ENCODE data around the gene TRIO. TPM values are rescaled to one million over a fixed set of nuclear protein-coding genes. Genes with fewer than 3 reads are reported as not detected.

The TRIO gene
- total RNA-seq, 1 experiment from 2014 or later: 211 TPM

- ChIA-PET POLR2A (ENCODE audit: unreplicated experiment) (no interaction called here), CTCF (no interaction called here)
- Histone ChIP-seq H3K9ac (ENCODE audit: low read length) (no peak overlapping the region), H3K36me3 (ENCODE audit: low read depth, low read length) (peaks cover 83% of the 10 kb centered on the region), H3K4me1 (ENCODE audit: insufficient read depth, low read length) (peaks cover 2% of the 10 kb centered on the region; the same call in 1 of the 2 replicates), H3K9me3 (ENCODE audit: low read length) (no peaks in the 10 kb centered on the region), H3K4me2 (ENCODE audit: low read length) (no peak overlapping the region), H3K4me3 (ENCODE audit: low read length) (no peak overlapping the region), H3K79me2 (ENCODE audit: low read length) (no peaks in the 10 kb centered on the region), H3K9me2 (replicated peaks; ENCODE audit: low read length) (no peaks in the 10 kb centered on the region), H3F3A (ENCODE audit: low read length, unreplicated experiment) (no peaks in the 10 kb centered on the region), H3K27me3 (ENCODE audit: low read length) (no peaks in the 10 kb centered on the region), H4K20me1 (ENCODE audit: low read length) (no peaks in the 10 kb centered on the region), H3K27ac (ENCODE audit: low read length) (no peak overlapping the region), H2AFZ (ENCODE audit: low read length) (no peak overlapping the region)
- DNase-seq: no peak
- TF ChIP-seq CTCF (conservative IDR thresholded peaks at IDR 0.05; ENCODE audit: low read depth, low read length): no peak
- no peak for TF ChIP-seq EZH2 (IDR thresholded peaks at IDR 0.05; ENCODE audit: low read length, unreplicated experiment)
- no peak for TF ChIP-seq EZH2phosphoT487 (IDR thresholded peaks at IDR 0.05; ENCODE audit: borderline replicate concordance, low read length)
- no peak for ATAC-seq
- intact Hi-C loops (cut with micrococcal nuclease): no loop called here
- no TSS peak for BruUV-seq (replicated peaks)
These were observed 352.2 kb downstream of the TRIO start for GRCh38 chr5:14495301-14495700.

GRCh38 chr5:14497311-14497710, 354.2 kb downstream of the TRIO start:
- no TSS peak for BruUV-seq (replicated peaks)
- Histone ChIP-seq H3K27ac (ENCODE audit: low read length) (no peak overlapping the region), H3F3A (ENCODE audit: low read length, unreplicated experiment) (no peaks in the 10 kb centered on the region), H3K9me3 (ENCODE audit: low read length) (no peaks in the 10 kb centered on the region), H3K9ac (ENCODE audit: low read length) (no peak overlapping the region), H3K36me3 (ENCODE audit: low read depth, low read length) (peaks cover 73% of the 10 kb centered on the region), H2AFZ (ENCODE audit: low read length) (no peak overlapping the region), H3K4me2 (ENCODE audit: low read length) (no peak overlapping the region), H3K9me2 (replicated peaks; ENCODE audit: low read length) (no peaks in the 10 kb centered on the region), H3K4me3 (ENCODE audit: low read length) (no peak overlapping the region), H3K27me3 (ENCODE audit: low read length) (no peaks in the 10 kb centered on the region), H3K4me1 (ENCODE audit: insufficient read depth, low read length) (no peaks in the 10 kb centered on the region), H4K20me1 (ENCODE audit: low read length) (no peaks in the 10 kb centered on the region), H3K79me2 (ENCODE audit: low read length) (no peaks in the 10 kb centered on the region)
- ChIA-PET POLR2A (ENCODE audit: unreplicated experiment) (no interaction called here), CTCF (no interaction called here)
- DNase-seq: no peak
- TF ChIP-seq EZH2 (IDR thresholded peaks at IDR 0.05; ENCODE audit: low read length, unreplicated experiment): no peak
- no peak for TF ChIP-seq CTCF (conservative IDR thresholded peaks at IDR 0.05; ENCODE audit: low read depth, low read length)
- no peak for TF ChIP-seq EZH2phosphoT487 (IDR thresholded peaks at IDR 0.05; ENCODE audit: borderline replicate concordance, low read length)
- no peak for ATAC-seq
- intact Hi-C loops (cut with micrococcal nuclease): no loop called here

GRCh38 chr5:14501353-14502293, 358.5 kb downstream of the TRIO start:
- Histone ChIP-seq H3K27me3 (ENCODE audit: low read length) (no peaks in the 10 kb centered on the region), H3K4me3 (ENCODE audit: low read length) (no peak overlapping the region), H3K4me2 (ENCODE audit: low read length) (no peak overlapping the region), H3K79me2 (ENCODE audit: low read length) (no peaks in the 10 kb centered on the region), H4K20me1 (ENCODE audit: low read length) (no peaks in the 10 kb centered on the region), H3K36me3 (ENCODE audit: low read depth, low read length) (peaks cover 80% of the 10 kb centered on the region), H2AFZ (ENCODE audit: low read length) (no peak overlapping the region), H3K9me2 (replicated peaks; ENCODE audit: low read length) (no peaks in the 10 kb centered on the region), H3K27ac (ENCODE audit: low read length) (peak overlapping the region; percentile 52), H3F3A (ENCODE audit: low read length, unreplicated experiment) (no peaks in the 10 kb centered on the region), H3K9ac (ENCODE audit: low read length) (peak overlapping the region; percentile 23; the same call in 1 of the 2 replicates), H3K9me3 (ENCODE audit: low read length) (no peaks in the 10 kb centered on the region), H3K4me1 (ENCODE audit: insufficient read depth, low read length) (no peaks in the 10 kb centered on the region)
- no peak for TF ChIP-seq EZH2 (IDR thresholded peaks at IDR 0.05; ENCODE audit: low read length, unreplicated experiment)
- TF ChIP-seq CTCF (conservative IDR thresholded peaks at IDR 0.05; ENCODE audit: low read depth, low read length): no peak
- no peak for TF ChIP-seq EZH2phosphoT487 (IDR thresholded peaks at IDR 0.05; ENCODE audit: borderline replicate concordance, low read length)
- CTCF ChIA-PET: no interaction called here
- ATAC-seq (peak; percentile 64), DNase-seq (peak; percentile 33)
- no TSS peak for BruUV-seq (replicated peaks)
- POLR2A ChIA-PET (ENCODE audit: unreplicated experiment): no interaction called here
- intact Hi-C loops (cut with micrococcal nuclease): no loop called here
